Ovary (tissue), 3 donors: ENCODE data around the gene MMP27.

ENCODE experiments used
- EP300 ChIP-seq: sonication (generic); formaldehyde crosslinking; IDR thresholded peaks from one replicate; pipeline ENCODE4 v1.6.1; 2017; ENCODE audit warnings: antibody characterized with exemption
- TF ChIP-seq, protein P1 (sequence below), 3 donors: fragments of 450-650 bp in 2 of 3; fragments of 200-600 bp in 1 of 3; IDR thresholded peaks; one replicate each; pipeline versions ENCODE4 v1.5.1 to v1.8.0; 2016 to 2022; ENCODE audit warnings: antibody characterized with exemption in 3 of 3, mild to moderate bottlenecking in 1 of 3
- donor health status: DM: no; HTN: no; CAD: no.

DNA sequence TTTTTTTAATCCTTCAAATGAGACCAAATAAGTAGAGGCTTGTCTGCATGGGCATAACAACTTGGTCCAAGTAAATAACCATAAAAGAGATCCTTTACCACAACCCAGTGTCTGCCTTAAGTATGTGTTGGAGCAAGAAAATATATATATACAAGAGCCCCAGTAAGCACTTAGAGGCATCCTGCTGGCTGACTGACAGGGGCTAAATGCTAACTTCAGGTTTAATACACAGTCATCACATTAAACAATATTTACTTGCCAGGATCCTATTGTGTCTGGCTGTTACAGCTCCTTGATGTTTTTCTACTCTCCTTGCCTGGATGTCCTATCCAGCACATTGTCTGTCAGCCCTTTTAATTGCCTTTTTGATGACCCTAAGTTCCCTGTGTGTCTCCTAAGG is 43.0 kb downstream of the MMP27 start:
- TF ChIP-seq, protein P1, sequence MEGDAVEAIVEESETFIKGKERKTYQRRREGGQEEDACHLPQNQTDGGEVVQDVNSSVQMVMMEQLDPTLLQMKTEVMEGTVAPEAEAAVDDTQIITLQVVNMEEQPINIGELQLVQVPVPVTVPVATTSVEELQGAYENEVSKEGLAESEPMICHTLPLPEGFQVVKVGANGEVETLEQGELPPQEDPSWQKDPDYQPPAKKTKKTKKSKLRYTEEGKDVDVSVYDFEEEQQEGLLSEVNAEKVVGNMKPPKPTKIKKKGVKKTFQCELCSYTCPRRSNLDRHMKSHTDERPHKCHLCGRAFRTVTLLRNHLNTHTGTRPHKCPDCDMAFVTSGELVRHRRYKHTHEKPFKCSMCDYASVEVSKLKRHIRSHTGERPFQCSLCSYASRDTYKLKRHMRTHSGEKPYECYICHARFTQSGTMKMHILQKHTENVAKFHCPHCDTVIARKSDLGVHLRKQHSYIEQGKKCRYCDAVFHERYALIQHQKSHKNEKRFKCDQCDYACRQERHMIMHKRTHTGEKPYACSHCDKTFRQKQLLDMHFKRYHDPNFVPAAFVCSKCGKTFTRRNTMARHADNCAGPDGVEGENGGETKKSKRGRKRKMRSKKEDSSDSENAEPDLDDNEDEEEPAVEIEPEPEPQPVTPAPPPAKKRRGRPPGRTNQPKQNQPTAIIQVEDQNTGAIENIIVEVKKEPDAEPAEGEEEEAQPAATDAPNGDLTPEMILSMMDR (IDR thresholded peaks at IDR 0.05), result no peak
- no peak for TF ChIP-seq EP300
